Inflammatory macrophage treated with lipopolysaccharide for 4 hours (primary cell): ENCODE results near the gene ZBTB40.

Experiments
- DNase-seq: peaks from one replicate; pipeline ENCODE4 v3.0.0-alpha.2; 2020

ZBTB40 gene

GRCh38 chr1:22472596-22472995, 20.9 kb downstream of the ZBTB40 start:
- no peak for DNase-seq

- no peak for DNase-seq
Measured at GRCh38 chr1:22473952-22474351, 22.3 kb downstream of the ZBTB40 start.

GRCh38 chr1:22476566-22476965, 24.9 kb downstream of the ZBTB40 start:
- DNase-seq, result no peak

GRCh38 chr1:22483121-22483520, 31.5 kb downstream of the ZBTB40 start:
- no peak for DNase-seq

GRCh38 chr1:22484706-22485345, 33.2 kb downstream of the ZBTB40 start:
- no peak for DNase-seq

DNA sequence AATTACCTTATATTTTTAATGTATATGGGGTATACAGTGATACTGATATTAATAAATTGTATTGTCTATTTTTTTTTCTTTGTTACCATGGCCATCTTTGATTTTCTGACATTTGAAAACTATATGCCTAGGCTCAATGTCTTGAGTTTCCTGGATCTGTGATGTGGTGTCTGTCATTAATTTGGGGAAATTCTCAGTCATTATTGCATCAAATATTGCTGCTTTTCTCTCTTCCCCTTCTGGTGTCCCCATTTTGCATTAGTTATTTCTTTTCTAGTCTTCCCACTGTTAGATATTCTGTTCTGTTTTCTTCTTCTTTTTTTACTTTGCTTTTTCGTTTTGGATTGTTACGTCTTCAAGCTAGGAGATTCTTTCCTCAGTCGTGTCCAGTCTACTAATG, 33.8 kb downstream of the ZBTB40 start:
- peak; percentile 75 for DNase-seq

- no peak for DNase-seq
Measured at GRCh38 chr1:22487781-22488180, 36.1 kb downstream of the ZBTB40 start.

DNA sequence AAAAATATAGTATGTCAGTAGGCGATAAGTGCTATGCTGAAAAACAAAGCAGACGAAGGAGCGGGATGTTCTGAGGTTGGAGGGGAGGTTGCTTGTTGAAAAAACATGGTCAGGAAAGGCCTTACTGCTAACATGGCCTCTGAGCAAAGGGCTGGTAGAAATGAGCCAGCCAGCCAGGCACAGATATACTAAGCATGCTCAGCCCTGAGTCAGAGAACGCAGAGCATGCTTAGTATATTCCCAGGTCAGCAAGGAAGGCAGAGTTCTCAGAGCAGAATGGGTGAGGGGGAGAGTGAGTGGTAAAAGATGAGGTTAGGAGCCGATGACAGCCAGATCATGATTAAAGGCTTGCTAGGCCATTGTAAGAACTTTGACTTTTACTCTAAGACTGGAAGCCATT, 36.7 kb downstream of the ZBTB40 start:
- DNase-seq, result no peak

GRCh38 chr1:22489278-22489677, 37.6 kb downstream of the ZBTB40 start:
- DNase-seq, result no peak

GRCh38 chr1:22489823-22490222, 38.2 kb downstream of the ZBTB40 start:
- no peak for DNase-seq

GRCh38 chr1:22490309-22490708, 38.7 kb downstream of the ZBTB40 start:
- no peak for DNase-seq

- no peak for DNase-seq
Measured at GRCh38 chr1:22491995-22492715, 40.5 kb downstream of the ZBTB40 start.

DNA sequence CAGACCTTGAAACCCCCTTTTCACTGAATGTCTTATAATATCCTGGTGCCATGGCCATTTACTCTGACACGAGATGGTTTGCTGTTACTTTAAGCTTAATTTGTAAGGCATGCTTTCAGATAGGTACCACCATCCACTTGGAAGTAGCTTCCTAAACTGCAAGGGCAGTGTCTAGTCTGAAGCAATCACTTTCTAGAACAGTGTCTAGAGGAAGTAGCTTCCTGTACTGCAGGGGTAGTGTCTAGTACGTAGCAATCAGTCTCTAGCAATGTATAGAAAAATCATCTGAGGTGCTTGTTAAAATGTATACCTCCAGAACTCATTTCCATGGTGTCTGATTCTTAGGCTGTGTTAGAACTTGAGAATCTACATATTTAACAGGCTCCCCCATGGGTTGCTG, 42.5 kb downstream of the ZBTB40 start:
- DNase-seq, result peak; percentile 61

GRCh38 chr1:22494943-22495579, 43.4 kb downstream of the ZBTB40 start:
- no peak for DNase-seq

GRCh38 chr1:22496536-22497160, 45.0 kb downstream of the ZBTB40 start:
- DNase-seq, result no peak

- no peak for DNase-seq
Measured at GRCh38 chr1:22498463-22498862, 46.8 kb downstream of the ZBTB40 start.

DNA sequence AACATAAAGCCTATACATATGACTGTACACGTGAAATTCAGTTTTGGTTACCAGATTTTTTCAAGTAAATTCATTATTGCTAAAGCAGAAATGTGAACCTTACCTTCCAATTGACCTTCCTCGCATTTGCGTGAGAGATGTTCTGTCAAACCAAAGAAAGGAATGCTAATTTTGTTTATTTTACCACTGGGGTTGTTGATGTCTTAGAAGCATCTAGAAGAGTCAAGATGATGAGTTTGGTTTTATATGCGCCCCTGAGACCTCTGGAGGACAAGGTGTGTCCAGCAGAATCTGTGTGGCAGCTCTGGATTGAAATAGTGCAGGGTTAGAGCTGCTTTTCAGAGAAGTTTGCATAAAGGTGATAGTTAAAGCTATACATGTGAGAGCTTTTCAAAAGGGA, 48.4 kb downstream of the ZBTB40 start:
- no peak for DNase-seq

GRCh38 chr1:22500471-22500870, 48.8 kb downstream of the ZBTB40 start:
- no peak for DNase-seq

DNA sequence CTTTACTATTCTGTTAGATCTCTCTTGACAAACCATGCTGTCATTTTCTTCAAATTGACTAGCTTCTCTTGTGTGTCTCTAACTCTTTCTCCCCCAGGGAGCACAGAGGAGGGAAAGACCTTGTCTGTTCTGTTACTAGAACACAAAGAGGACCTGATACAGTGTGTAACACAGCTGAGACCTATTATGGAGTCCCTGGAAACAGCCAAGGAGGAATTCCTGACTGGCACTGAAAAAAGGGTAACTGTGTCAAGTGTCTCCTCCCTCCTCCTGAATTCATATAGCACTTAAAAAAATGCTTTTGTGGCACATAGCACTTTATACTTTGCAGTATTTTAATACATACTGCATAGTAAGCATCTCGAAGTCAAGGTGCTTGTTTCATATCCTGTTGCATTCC, 50.6 kb downstream of the ZBTB40 start:
- DNase-seq, result no peak

GRCh38 chr1:22503721-22504410, 52.2 kb downstream of the ZBTB40 start:
- no peak for DNase-seq

DNA sequence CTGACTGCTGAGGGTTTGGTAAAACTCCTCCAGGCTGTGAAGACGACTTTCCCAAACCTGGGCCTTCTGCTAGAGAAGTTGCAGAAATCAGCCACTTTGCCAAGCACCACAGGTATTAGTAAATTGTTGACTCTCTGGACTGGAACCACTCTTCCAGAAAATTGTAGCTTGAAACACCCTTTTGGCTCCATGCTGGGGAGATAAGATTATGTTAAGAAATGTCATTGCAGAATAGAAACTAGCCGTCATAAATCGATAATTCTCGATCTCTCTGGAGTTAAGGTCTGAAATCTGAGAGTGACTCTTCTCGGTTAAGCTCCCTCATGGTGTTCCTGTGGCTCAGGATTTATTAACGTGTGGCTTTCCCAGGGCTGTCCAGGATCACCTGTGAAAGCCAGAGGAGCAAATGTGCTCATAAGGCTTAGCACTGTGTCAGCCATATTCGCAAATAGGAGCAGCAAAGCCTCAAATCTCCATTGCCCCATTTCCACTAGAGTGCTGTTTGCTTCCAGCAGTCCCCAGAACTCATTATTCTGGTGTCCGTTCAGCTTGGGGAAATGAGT, 54.6 kb downstream of the ZBTB40 start:
- no peak for DNase-seq

- no peak for DNase-seq
Measured at GRCh38 chr1:22507587-22507986, 55.9 kb downstream of the ZBTB40 start.

GRCh38 chr1:22508329-22508728, 56.7 kb downstream of the ZBTB40 start:
- no peak for DNase-seq
